Duodenal mucosa (tissue), 2 donors: ENCODE data around the gene MLN.

Experiments used
- H3K27ac ChIP-seq: one replicate; pipeline ENCODE4 v1.7.0; 2013; ENCODE audit warnings: low read depth, low read length
- H3K27me3 ChIP-seq, 2 donors: one replicate each; pipeline ENCODE4 v1.7.0; 2013; ENCODE audit warnings: low read length in 2 of 2, control low read depth in 1 of 2; ENCODE audit not compliant: insufficient read depth in 2 of 2, control insufficient read depth in 1 of 2
- H3K36me3 ChIP-seq, 2 donors: one replicate each; pipeline ENCODE4 v1.7.0; 2013; ENCODE audit warnings: low read length in 2 of 2, control low read depth in 1 of 2; ENCODE audit not compliant: insufficient read depth in 2 of 2, control insufficient read depth in 1 of 2
- H3K4me1 ChIP-seq, 2 donors: one replicate each; pipeline ENCODE4 v1.7.0; 2013; ENCODE audit warnings: low read length in 2 of 2, control low read depth in 1 of 2; ENCODE audit not compliant: insufficient read depth in 2 of 2, control insufficient read depth in 1 of 2
- H3K4me3 ChIP-seq, 2 donors: one replicate each; pipeline ENCODE4 v1.7.0; 2013; ENCODE audit warnings: low read length in 2 of 2, low read depth in 1 of 2
- H3K9ac ChIP-seq, 2 donors: one replicate each; pipeline ENCODE4 v1.7.0; 2013; ENCODE audit warnings: low read length in 2 of 2, low read depth in 1 of 2
- H3K9me3 ChIP-seq, 2 donors: one replicate each; pipeline ENCODE4 v1.7.0; 2013; ENCODE audit warnings: low read length in 2 of 2, control low read depth in 1 of 2; ENCODE audit not compliant: control insufficient read depth in 1 of 2

The MLN gene

DNA sequence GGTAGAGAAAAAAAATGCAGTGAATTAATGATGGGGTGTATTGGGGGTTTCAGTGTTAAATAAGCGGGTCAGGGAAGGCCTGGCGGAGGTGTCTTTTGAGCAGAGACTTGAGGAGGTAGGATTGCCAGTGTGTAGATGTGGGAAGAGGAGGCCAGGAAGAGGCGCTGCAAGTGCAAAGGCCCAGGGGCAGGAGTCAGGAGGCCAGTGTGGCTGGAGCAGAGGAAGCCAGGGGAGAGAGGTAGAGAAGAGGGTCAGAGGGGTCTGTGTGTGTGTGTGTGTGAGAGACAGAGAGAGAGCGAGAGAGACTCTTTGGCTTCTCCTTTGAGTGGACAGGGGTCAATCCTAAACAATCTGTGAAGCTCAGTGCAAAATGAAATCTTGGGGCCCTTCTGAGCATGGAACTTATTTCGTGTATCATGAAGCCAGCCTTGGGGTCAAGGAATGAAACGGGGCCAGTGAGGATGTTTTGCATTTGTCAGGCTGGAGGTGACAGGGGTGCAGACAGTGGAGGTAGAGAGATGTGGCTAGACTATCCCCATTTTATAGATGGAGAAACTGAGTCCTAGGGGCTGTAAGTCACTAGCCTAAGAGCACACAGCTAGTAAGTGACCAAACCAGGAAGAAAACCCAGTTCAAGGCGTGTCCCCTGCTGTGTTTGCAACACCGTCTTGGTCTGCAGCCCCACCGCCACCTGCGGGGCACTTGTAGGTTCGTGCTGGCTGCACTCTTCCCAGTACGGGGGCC is 47.4 kb downstream of the MLN start:
- no peaks in the 10 kb centered on the region for H3K27me3 ChIP-seq
- no peaks in the 10 kb centered on the region for H3K4me1 ChIP-seq
- H3K4me3 ChIP-seq = no peak overlapping the region
- no peak overlapping the region for H3K27ac ChIP-seq
- no peaks in the 10 kb centered on the region for H3K36me3 ChIP-seq
- H3K9ac ChIP-seq = no peak overlapping the region
- H3K9me3 ChIP-seq = no peaks in the 10 kb centered on the region

- no peaks in the 10 kb centered on the region for H3K4me1 ChIP-seq
- no peak overlapping the region for H3K27ac ChIP-seq
- no peaks in the 10 kb centered on the region for H3K36me3 ChIP-seq
- H3K9me3 ChIP-seq = no peaks in the 10 kb centered on the region
- no peak overlapping the region for H3K4me3 ChIP-seq
- H3K27me3 ChIP-seq = no peaks in the 10 kb centered on the region
- H3K9ac ChIP-seq = no peak overlapping the region
Measured at GRCh38 chr6:33755070-33755869, 48.5 kb downstream of the MLN start.

DNA sequence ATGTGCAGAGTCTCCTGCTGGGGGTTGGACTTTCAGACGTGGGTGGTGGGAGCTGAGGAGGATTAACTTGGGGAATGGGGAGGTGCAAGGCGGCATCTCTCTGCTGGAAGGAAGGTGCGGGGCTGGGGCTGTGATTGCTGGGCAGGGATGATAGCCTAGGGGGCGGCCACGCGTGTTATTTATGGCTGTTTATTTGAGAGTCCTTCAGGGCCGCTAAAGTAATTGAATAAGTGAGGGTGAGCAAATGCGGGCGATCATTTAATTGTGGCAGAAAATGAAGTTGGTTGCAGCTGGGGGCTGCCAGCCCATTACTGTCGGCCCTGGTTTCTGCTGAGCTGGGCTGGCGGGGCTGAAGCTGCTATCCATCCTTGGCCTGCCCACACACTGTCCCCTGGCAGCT is 49.6 kb downstream of the MLN start:
- no peak overlapping the region for H3K9ac ChIP-seq
- H3K4me1 ChIP-seq = no peaks in the 10 kb centered on the region
- H3K9me3 ChIP-seq = no peaks in the 10 kb centered on the region
- no peaks in the 10 kb centered on the region for H3K36me3 ChIP-seq
- H3K4me3 ChIP-seq = no peak overlapping the region
- H3K27ac ChIP-seq = no peak overlapping the region
- H3K27me3 ChIP-seq = no peaks in the 10 kb centered on the region

DNA sequence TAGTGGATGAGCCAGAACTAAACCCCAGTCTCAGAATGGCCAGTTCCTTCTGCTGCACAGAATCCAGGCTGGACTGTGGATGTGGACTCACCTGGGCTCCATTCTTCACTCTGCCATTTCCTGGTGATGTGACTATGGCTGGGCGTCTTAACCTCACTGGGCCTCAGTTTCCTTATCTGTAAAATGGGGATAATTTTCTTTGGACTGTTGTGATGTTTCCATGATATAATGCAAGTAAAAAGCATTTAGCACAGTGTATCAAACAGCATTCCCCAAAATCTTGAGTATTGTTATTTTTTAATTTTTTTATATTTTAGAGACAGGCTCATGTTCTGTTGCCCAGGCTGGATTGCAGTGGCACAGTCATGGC is 51.2 kb downstream of the MLN start:
- no peak overlapping the region for H3K4me3 ChIP-seq
- H3K9ac ChIP-seq = no peak overlapping the region
- no peaks in the 10 kb centered on the region for H3K27me3 ChIP-seq
- H3K9me3 ChIP-seq = no peaks in the 10 kb centered on the region
- H3K36me3 ChIP-seq = no peaks in the 10 kb centered on the region
- H3K27ac ChIP-seq = no peak overlapping the region
- no peaks in the 10 kb centered on the region for H3K4me1 ChIP-seq

GRCh38 chr6:33751771-33752645 is 51.8 kb downstream of the MLN start:
- Histone ChIP-seq H3K9ac (no peak overlapping the region), H3K4me3 (no peak overlapping the region), H3K9me3 (no peaks in the 10 kb centered on the region), H3K4me1 (no peaks in the 10 kb centered on the region), H3K27me3 (no peaks in the 10 kb centered on the region), H3K36me3 (no peaks in the 10 kb centered on the region), H3K27ac (no peak overlapping the region)

- Histone ChIP-seq H3K4me1 (peaks cover 0 to 5% of the 10 kb centered on the region in 2 donors), H3K9me3 (no peaks in the 10 kb centered on the region), H3K27ac (no peak overlapping the region), H3K36me3 (no peaks in the 10 kb centered on the region), H3K27me3 (no peaks in the 10 kb centered on the region), H3K9ac (no peak overlapping the region), H3K4me3 (no peak overlapping the region)
Measured at GRCh38 chr6:33750244-33750991, 53.4 kb downstream of the MLN start.

GRCh38 chr6:33749401-33749800 is 54.4 kb downstream of the MLN start:
- Histone ChIP-seq H3K4me1 (peaks cover 3 to 14% of the 10 kb centered on the region in 2 donors), H3K27ac (no peak overlapping the region), H3K27me3 (no peaks in the 10 kb centered on the region), H3K9me3 (no peaks in the 10 kb centered on the region), H3K4me3 (no peak overlapping the region), H3K36me3 (no peaks in the 10 kb centered on the region), H3K9ac (no peak overlapping the region)

- Histone ChIP-seq H3K4me1 (peaks cover 8 to 20% of the 10 kb centered on the region in 2 donors), H3K4me3 (no peak overlapping the region), H3K36me3 (no peaks in the 10 kb centered on the region), H3K9ac (no peak overlapping the region), H3K27me3 (no peaks in the 10 kb centered on the region), H3K27ac (no peak overlapping the region), H3K9me3 (no peaks in the 10 kb centered on the region)
Measured at GRCh38 chr6:33748841-33749240, 55.0 kb downstream of the MLN start.

DNA sequence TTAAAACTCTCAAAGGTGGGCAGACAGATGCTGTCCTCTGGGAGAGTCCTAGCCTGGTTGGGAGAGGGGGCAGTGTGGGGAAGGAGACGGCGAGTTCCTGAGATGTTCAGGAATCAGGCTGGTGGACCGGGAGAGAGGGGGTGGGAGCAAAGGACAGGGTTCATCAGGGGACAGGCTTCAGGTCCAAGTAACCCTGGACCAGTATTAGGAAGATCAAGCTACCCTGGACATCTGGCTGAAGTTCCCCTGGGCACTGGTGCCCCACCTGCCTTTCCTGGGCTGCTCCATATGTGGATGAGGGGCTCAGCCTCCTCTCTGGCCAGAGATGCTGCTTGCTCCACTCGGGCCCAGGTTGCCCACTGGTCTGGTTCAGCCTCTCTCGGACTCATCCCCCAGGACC is 56.0 kb downstream of the MLN start:
- no peaks in the 10 kb centered on the region for H3K27me3 ChIP-seq
- H3K27ac ChIP-seq = no peak overlapping the region
- peaks cover 10 to 22% of the 10 kb centered on the region in 2 donors for H3K4me1 ChIP-seq
- H3K9me3 ChIP-seq = no peaks in the 10 kb centered on the region
- no peaks in the 10 kb centered on the region for H3K36me3 ChIP-seq
- no peak overlapping the region for H3K4me3 ChIP-seq
- no peak overlapping the region for H3K9ac ChIP-seq
